GM19452 (cell line): ENCODE results near the gene SPR.

Experiments
- ATAC-seq: cut with Tn5 transposase; IDR thresholded peaks from one replicate; pipeline ENCODE4 v1.9.1; 2021; ENCODE audit not compliant: unreplicated experiment

SPR gene

GRCh38 chr2:72915320-72915906, 28.2 kb downstream of the SPR start:
- no peak for ATAC-seq

GRCh38 chr2:72915907-72916742, 28.9 kb downstream of the SPR start:
- ATAC-seq = peak; percentile 64

GRCh38 chr2:72916743-72917137, 29.5 kb downstream of the SPR start:
- no peak for ATAC-seq

DNA sequence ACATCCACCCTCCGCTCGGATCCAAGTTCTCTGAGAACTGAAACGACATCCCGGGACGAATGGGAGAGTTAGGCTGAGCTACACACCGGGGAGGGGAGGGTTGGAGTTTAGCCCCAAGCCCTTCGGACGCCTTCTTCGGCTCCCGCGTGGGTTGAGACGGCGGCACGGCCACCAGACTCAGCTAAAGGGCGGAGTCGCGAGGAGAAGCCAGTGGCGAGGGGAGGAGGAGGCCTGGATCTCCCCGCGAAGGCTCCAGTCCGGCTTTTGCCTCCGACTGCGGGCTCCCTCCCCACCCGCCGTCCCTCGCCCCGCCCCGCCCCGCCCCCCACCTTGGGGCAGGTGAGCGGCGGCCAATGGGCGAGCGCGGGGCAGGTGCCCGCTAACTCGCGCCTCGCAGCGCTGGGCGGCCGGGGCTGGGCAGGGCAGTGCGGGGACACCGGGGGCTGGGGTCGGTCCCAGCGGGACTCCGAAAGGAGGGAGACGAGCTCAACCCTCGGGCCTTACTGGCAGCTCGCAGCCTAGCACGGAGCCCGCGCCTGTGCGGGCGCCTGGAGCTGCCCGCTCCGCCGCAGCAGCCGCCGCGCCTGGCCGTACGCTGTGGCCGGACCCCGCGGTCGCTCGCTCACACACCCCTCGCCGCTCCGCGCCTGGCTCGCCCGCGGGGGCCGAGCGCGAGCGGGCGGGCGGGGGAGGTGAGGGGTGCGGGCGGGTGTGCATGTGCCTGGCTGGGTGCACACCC, 30.1 kb downstream of the SPR start, which contains the start of gene EMX1:
Gene EMX1 (plus strand): TSS at position 382 of the 739 bp plus-strand sequence. CDS start 334 bp downstream, at position 716.
- peak; percentile 40 for ATAC-seq

DNA sequence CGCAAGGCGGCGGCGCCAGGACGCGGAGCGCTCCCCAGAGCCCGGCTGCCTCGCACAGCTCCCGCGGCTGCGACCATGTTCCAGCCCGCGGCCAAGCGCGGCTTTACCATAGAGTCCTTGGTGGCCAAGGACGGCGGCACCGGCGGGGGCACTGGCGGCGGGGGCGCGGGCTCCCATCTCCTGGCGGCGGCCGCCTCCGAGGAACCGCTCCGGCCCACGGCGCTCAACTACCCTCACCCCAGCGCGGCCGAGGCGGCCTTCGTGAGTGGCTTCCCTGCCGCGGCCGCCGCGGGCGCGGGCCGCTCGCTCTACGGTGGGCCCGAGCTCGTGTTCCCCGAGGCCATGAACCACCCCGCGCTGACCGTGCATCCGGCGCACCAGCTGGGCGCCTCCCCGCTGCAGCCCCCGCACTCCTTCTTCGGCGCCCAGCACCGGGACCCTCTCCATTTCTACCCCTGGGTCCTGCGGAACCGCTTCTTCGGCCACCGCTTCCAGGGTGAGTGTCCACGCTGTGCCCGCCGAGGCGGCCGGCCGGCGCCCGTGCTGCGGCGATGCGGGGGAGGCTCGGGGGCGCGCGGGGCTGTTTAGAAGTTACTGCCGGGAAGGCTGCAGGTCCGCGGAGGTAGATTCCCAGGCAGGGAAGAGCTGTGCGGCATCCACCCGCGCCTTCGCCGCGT, 30.8 kb downstream of the SPR start:
- peak; percentile 23 for ATAC-seq

GRCh38 chr2:72919414-72920317, 32.5 kb downstream of the SPR start:
- ATAC-seq = no peak

- no peak for ATAC-seq
Measured at GRCh38 chr2:72920318-72921087, 33.3 kb downstream of the SPR start.

- ATAC-seq = no peak
Measured at GRCh38 chr2:72921088-72921851, 34.1 kb downstream of the SPR start.

- ATAC-seq = no peak
Measured at GRCh38 chr2:72921853-72922252, 34.6 kb downstream of the SPR start.

- no peak for ATAC-seq
Measured at GRCh38 chr2:72923833-72924352, 36.7 kb downstream of the SPR start.

- ATAC-seq = no peak
Measured at GRCh38 chr2:72924353-72925240, 37.4 kb downstream of the SPR start.

DNA sequence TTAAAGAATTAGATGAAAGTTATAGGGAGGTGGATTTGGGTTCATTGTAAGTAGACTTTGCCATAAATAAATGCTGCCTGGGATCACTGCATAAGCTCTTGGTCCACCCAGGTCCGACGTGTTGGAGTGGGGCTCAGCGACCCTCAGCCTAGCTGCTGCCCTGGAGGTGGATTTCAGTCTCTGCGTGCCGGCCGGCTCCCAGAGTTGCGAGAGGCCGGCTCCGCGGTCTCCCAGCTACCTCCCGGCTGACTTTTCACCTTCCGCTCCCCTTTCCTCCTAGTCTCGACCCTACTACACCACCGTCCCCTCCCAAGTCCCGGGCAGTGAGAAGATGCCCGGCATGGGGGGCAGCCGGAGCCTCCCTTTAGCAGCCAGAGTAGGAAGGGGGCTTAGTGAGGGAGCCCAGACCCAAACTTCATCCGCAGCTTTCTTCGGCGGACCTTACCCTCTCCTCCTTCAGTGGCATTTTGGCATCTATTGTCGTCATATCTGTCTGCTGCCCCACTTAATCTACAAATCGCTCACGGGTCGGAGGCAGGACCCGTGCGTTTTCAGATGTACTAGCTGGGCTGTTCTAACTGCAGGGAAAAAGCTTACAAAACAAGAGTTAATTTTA, 38.2 kb downstream of the SPR start:
- ATAC-seq = no peak

DNA sequence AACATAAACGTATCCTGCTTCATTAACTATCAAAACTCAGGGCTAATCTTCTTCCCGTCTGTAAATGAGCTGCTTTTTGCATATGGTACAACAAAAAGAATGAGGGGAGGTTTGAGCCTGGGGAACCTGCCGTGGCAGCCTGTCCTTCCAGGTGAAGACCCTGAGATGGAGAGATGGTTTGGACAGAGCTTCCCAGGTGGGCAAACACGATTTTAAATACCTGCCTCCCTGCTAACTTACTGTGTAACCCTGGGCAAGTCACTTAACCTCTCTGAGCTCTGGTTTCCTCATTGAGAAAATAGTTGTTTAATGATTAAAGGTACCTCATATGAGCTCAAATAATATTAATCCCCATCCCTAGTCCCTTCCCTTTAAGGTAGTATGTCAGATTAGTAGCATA, 39.2 kb downstream of the SPR start:
- no peak for ATAC-seq

DNA sequence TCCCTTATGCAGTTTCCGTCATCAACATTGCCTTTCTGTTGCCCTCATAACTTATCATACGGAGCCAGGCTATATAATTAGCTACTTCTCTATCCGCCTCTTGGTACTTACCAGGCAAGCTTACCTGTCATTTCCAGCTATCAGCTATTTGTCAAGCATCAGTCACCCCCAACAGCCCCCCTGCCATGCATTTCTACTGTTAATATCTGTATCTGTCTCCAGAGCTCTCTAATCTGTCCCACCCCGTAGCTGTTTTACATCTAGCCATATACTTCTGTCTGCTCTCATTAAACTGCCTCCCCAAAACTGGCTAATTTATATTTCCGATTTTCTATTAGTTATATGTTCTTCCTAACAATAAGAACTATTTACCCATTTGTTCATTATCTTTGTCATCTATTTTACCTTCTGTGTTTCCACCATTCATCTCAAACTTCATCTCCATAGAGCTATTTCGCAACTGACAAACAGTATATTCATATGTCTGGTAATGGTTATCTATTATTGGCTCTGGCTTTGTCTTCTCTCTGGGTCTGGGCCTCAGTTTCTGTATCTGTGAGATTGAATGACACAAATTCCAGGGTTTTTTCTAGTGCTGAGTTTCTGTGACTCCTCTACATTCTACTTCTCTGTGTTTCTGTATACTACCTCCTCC, 39.7 kb downstream of the SPR start:
- ATAC-seq = no peak

DNA sequence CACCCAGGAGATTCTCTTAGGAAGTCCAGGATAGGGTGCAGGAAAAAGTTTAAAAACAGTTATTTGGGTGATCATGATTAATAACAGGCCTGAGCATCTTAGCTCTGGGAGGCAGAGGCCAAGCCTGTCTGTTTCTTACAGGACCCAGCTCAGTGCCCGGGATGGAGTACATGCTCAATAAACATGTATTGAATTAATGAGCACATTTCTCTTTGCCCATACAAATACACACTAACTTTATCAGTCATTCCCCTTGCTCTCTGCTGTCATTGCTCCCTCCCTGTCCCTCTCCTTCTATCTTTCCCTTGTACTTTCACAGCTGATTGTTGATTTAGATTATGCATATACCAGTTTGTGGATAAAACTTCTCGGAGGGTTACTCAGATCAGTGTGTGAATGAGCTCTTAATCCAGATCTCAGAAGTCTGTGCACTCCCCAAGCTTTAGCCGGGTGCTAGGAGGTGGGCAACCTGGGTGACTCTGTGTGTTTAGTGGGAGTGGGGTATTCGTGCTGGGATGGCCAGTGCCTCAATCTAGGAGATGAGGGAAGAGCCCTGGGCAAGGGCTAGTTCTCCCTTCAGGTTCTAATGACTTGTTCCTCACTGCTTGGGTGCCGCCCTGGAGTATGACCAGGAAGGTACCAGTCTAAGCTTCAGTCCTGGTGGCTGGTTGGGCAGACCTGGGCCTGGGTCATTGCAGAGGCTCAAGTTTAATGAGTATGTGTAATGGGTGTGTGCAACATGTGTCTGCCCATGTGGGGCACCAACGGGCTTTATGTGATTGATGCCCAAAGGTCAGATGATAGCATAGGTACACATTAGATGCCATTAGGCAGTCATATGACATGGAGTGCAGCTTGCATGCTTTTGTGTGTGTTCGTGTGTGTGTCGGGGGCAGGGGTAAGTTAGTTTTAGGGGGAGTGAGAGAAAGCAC, 40.7 kb downstream of the SPR start:
- no peak for ATAC-seq
